Measurements from ENCODE around the gene TCERG1.

Gene TCERG1

DNA sequence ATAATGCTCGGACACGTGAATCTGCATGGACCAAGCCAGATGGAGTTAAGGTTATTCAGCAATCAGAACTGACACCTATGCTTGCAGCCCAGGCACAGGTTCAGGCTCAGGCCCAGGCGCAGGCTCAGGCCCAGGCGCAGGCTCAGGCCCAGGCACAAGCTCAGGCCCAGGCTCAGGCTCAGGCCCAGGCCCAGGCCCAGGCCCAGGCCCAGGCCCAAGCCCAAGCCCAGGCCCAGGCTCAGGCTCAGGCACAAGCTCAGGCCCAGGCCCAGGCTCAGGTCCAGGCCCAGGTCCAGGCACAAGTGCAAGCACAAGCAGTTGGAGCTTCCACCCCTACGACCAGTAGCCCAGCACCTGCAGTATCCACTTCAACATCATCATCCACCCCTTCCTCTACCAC is 11.8 kb downstream of the TCERG1 start:
- no peak overlapping the region for H3K27ac ChIP-seq (ENCODE audit: low read length)
- H3K9me3 ChIP-seq (ENCODE audit: control insufficient read depth in 1 of 2, low read length in 2 of 2) = no peaks in the 10 kb centered on the region
- H3K4me1 ChIP-seq (ENCODE audit: control insufficient read depth in 1 of 2, insufficient read depth in 2 of 2, low read length in 2 of 2) = no peaks in the 10 kb centered on the region
- no peaks in the 10 kb centered on the region for H3K27me3 ChIP-seq (ENCODE audit: low read depth, low read length)
- no peak overlapping the region for H3K4me3 ChIP-seq (ENCODE audit: low read depth in 1 of 2, low read length in 2 of 2)
- H3K36me3 ChIP-seq (ENCODE audit: control insufficient read depth in 1 of 2, insufficient read depth in 2 of 2, low read length in 2 of 2) = peaks cover 55 to 66% of the 10 kb centered on the region in 2 donors

DNA sequence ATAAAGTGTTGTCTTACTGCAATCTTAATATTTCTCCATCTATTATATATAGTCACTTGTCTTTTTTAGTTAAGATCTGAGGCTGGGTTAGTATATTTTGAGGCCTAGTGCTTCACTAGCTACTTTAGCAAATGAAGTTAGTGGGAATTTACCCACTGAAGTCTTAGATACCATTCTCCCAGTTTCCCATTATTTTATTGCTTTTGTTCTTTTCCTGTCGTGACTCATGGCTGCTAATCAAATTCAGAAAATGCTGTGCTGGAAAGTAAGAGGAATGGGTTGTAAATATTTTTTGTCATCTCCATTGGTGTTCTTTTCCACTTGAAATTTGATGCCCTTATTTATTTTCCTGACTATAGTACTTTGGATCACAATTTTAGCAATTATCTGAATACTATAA is 14.2 kb downstream of the TCERG1 start:
- H3K27me3 ChIP-seq (ENCODE audit: low read depth, low read length) = no peaks in the 10 kb centered on the region
- peaks cover 60 to 66% of the 10 kb centered on the region in 2 donors for H3K36me3 ChIP-seq (ENCODE audit: control insufficient read depth in 1 of 2, insufficient read depth in 2 of 2, low read length in 2 of 2)
- H3K4me1 ChIP-seq (ENCODE audit: control insufficient read depth in 1 of 2, insufficient read depth in 2 of 2, low read length in 2 of 2) = no peaks in the 10 kb centered on the region
- no peaks in the 10 kb centered on the region for H3K9me3 ChIP-seq (ENCODE audit: control insufficient read depth in 1 of 2, low read length in 2 of 2)
- no peak overlapping the region for H3K27ac ChIP-seq (ENCODE audit: low read length)
- no peak overlapping the region for H3K4me3 ChIP-seq (ENCODE audit: low read depth in 1 of 2, low read length in 2 of 2)

DNA sequence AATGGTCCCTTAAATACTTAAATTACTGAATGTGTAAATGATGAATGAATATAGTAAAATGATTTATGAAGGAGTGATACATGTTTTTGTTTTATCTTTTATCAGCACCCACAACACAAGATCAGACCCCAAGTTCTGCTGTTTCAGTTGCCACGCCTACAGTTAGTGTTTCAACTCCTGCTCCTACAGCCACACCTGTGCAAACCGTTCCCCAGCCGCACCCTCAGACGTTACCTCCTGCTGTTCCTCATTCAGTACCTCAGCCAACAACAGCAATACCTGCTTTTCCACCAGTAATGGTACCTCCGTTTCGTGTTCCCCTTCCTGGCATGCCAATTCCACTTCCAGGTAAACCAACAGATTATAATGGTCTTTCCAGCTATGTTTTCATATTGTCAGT is 16.3 kb downstream of the TCERG1 start:
- Histone ChIP-seq H3K9me3 (ENCODE audit: control insufficient read depth in 1 of 2, low read length in 2 of 2) (no peaks in the 10 kb centered on the region), H3K4me3 (ENCODE audit: low read depth in 1 of 2, low read length in 2 of 2) (no peak overlapping the region), H3K4me1 (ENCODE audit: control insufficient read depth in 1 of 2, insufficient read depth in 2 of 2, low read length in 2 of 2) (no peaks in the 10 kb centered on the region), H3K36me3 (ENCODE audit: control insufficient read depth in 1 of 2, insufficient read depth in 2 of 2, low read length in 2 of 2) (peaks cover 47 to 50% of the 10 kb centered on the region in 2 donors), H3K27me3 (ENCODE audit: low read depth, low read length) (no peaks in the 10 kb centered on the region), H3K27ac (ENCODE audit: low read length) (no peak overlapping the region)

DNA sequence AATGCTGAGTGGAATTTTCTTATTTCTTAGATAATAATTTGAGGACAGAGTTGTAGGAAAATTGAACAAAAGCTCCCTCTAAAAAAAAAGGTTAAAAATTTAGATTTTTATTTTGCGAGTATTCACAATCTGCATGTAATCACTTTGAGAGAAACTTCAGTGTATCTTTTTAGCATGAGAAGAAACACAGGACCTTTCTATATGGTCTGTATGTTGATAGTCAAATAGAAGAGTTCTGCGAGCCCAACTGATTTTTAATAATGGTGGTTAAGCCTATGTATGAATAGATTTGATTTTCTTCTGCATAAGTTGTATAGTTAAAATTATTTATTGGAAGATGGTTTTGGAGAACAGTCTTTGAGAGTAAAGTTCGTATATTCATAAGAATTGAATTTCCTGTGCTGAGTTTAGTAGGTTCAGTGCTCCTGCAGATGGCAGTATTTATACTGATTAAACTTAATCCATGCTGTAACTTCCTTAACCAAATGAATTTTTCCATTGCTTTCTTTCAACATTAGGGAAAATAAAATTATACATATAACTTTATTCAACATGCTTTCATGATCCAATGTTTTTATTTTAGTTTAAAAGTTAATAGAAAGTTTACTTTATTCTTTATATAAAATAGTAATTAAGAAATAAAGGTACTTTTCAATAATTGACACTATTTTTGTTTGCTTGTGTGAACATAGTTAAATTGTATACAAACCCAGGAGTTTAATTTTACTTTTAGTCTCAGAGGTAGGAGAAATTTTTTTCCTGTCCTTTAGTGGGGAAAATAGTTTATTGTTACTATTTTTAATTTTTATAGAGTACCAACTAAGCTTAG is 19.6 kb downstream of the TCERG1 start:
- Histone ChIP-seq H3K36me3 (ENCODE audit: control insufficient read depth in 1 of 2, insufficient read depth in 2 of 2, low read length in 2 of 2) (peaks cover 44 to 47% of the 10 kb centered on the region in 2 donors), H3K4me3 (ENCODE audit: low read depth in 1 of 2, low read length in 2 of 2) (no peak overlapping the region)

DNA sequence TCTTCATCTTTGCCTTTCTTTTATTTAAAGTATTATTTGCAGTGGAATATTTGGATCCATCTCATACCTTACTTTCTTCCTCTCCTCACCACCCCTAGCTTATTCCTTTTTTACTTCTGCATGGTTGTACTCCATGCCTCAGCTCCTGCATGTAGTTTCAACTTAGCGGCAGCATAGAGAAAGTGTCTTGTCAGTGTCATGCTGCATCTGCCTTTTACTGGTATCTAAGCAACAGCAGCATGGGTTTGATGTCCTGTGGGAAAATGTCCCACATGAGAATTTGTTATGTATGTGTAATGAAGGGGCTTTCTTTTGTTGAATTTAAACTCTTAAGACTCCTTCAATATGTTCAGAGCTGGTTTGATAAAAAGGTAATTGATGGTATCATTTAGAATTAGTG is 20.6 kb downstream of the TCERG1 start:
- Histone ChIP-seq H3K4me3 (ENCODE audit: low read depth in 1 of 2, low read length in 2 of 2) (no peak overlapping the region), H3K27ac (ENCODE audit: low read length) (no peak overlapping the region), H3K36me3 (ENCODE audit: control insufficient read depth in 1 of 2, insufficient read depth in 2 of 2, low read length in 2 of 2) (peaks cover 52 to 53% of the 10 kb centered on the region in 2 donors), H3K4me1 (ENCODE audit: control insufficient read depth in 1 of 2, insufficient read depth in 2 of 2, low read length in 2 of 2) (no peaks in the 10 kb centered on the region), H3K9me3 (ENCODE audit: control insufficient read depth in 1 of 2, low read length in 2 of 2) (no peaks in the 10 kb centered on the region), H3K27me3 (ENCODE audit: low read depth, low read length) (no peaks in the 10 kb centered on the region)

More for the DNA sequence above, 19.6 kb downstream of the TCERG1 start:
- Histone ChIP-seq H3K27me3 (ENCODE audit: low read depth, low read length) (no peaks in the 10 kb centered on the region), H3K9me3 (ENCODE audit: control insufficient read depth in 1 of 2, low read length in 2 of 2) (no peaks in the 10 kb centered on the region), H3K4me1 (ENCODE audit: control insufficient read depth in 1 of 2, insufficient read depth in 2 of 2, low read length in 2 of 2) (no peaks in the 10 kb centered on the region), H3K27ac (ENCODE audit: low read length) (no peak overlapping the region)

DNA sequence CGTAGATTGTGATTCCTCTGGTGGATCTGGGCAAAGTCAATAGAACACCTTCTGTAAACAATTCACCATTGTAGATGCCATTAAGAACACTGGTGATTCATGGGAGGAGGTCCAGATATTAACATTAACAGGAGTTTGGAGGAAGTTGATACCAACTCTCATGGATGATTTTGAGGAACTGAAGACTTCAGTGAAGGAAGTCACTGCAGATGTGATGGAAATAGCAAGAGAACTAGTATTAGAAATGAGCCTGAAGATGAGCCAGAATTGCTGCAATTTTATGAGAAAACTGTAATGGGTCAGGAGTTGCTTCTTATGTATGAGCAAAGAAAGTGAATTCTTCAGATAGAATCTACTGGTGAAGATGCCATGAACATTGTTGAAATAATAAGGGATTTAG is 26.9 kb downstream of the TCERG1 start:
- H3K36me3 ChIP-seq (ENCODE audit: control insufficient read depth in 1 of 2, insufficient read depth in 2 of 2, low read length in 2 of 2) = peaks cover 52 to 64% of the 10 kb centered on the region in 2 donors
- no peaks in the 10 kb centered on the region for H3K9me3 ChIP-seq (ENCODE audit: control insufficient read depth in 1 of 2, low read length in 2 of 2)
- H3K4me1 ChIP-seq (ENCODE audit: control insufficient read depth in 1 of 2, insufficient read depth in 2 of 2, low read length in 2 of 2) = no peaks in the 10 kb centered on the region
- H3K27me3 ChIP-seq (ENCODE audit: low read depth, low read length) = no peaks in the 10 kb centered on the region
- no peak overlapping the region for H3K4me3 ChIP-seq (ENCODE audit: low read depth in 1 of 2, low read length in 2 of 2)
- H3K27ac ChIP-seq (ENCODE audit: low read length) = no peak overlapping the region

DNA sequence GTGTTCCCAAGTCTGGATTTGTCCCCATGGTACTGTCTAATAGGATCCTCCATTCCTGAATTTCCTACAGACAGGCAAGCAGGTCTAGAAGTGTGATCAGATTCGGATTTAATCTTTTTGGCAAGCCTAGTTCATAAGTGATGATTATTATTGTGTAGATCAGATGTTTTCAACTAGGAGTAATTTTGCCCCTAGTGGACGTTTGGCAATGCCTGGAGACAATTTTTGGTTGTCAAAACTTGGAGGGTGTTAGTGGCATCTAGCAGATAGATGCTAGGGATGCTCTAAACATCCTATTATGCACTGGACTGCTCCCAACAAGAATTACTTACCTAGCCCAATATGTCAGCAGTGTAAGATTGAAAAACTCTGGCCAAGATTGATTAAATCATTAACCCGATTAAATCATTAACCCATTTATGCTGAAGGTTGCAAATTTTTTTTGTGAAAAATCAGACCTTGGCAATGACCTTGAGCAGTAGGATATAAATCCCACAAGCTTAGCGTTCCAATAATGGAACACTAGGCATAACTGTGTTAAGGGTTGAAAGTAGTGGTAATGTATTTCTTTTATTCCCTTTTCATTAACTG is 28.2 kb downstream of the TCERG1 start:
- Histone ChIP-seq H3K9me3 (ENCODE audit: control insufficient read depth in 1 of 2, low read length in 2 of 2) (no peaks in the 10 kb centered on the region), H3K36me3 (ENCODE audit: control insufficient read depth in 1 of 2, insufficient read depth in 2 of 2, low read length in 2 of 2) (peaks cover 49 to 68% of the 10 kb centered on the region in 2 donors)

DNA sequence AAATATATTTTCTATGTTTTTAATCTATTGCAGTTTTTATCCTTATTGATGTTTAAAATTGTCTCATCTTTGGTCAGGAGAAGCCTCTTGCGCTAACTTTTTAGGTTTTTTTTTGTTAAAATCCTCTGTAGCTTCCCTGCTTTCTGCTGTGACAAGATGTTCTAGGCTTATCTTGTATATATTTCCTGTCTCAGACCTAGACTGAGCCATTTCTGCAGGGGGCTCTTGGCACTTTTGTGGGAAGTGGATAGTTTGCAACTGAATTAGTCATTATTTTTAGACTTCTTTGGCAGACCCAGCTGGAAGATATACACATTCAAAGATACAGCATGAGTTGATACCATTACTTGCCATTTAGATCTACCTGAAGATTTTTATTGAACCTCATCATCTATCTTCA is 28.8 kb downstream of the TCERG1 start:
- no peaks in the 10 kb centered on the region for H3K4me1 ChIP-seq (ENCODE audit: control insufficient read depth in 1 of 2, insufficient read depth in 2 of 2, low read length in 2 of 2)
- H3K9me3 ChIP-seq (ENCODE audit: control insufficient read depth in 1 of 2, low read length in 2 of 2) = no peaks in the 10 kb centered on the region
- H3K4me3 ChIP-seq (ENCODE audit: low read depth in 1 of 2, low read length in 2 of 2) = no peak overlapping the region
- no peak overlapping the region for H3K27ac ChIP-seq (ENCODE audit: low read length)
- H3K27me3 ChIP-seq (ENCODE audit: low read depth, low read length) = no peaks in the 10 kb centered on the region
- peaks cover 47 to 66% of the 10 kb centered on the region in 2 donors for H3K36me3 ChIP-seq (ENCODE audit: control insufficient read depth in 1 of 2, insufficient read depth in 2 of 2, low read length in 2 of 2)

More for the DNA sequence above, 28.2 kb downstream of the TCERG1 start:
- Histone ChIP-seq H3K27ac (ENCODE audit: low read length) (no peak overlapping the region), H3K4me3 (ENCODE audit: low read depth in 1 of 2, low read length in 2 of 2) (no peak overlapping the region), H3K27me3 (ENCODE audit: low read depth, low read length) (no peaks in the 10 kb centered on the region), H3K4me1 (ENCODE audit: control insufficient read depth in 1 of 2, insufficient read depth in 2 of 2, low read length in 2 of 2) (no peaks in the 10 kb centered on the region)

DNA sequence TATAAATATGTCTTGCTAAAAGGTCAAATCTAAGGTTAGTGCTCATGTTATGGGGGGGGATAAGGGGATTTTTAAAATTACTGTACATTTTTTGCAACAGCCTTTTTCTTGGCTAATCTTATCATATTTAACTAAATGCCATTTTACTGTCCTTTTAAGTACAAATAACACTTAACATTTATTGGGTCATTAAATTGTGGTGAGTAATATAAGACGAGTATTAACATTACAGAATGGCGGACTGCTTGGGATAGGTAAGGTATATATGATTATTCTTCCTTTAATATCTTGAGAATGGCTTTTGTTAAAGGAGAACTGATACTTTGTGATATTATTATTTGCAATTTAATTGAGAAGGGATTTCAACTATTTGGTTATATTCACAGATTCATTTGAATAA is 35.6 kb downstream of the TCERG1 start:
- no peaks in the 10 kb centered on the region for H3K9me3 ChIP-seq (ENCODE audit: control insufficient read depth in 1 of 2, low read length in 2 of 2)
- peaks cover 36 to 56% of the 10 kb centered on the region in 2 donors for H3K36me3 ChIP-seq (ENCODE audit: control insufficient read depth in 1 of 2, insufficient read depth in 2 of 2, low read length in 2 of 2)
- H3K27me3 ChIP-seq (ENCODE audit: low read depth, low read length) = no peaks in the 10 kb centered on the region

DNA sequence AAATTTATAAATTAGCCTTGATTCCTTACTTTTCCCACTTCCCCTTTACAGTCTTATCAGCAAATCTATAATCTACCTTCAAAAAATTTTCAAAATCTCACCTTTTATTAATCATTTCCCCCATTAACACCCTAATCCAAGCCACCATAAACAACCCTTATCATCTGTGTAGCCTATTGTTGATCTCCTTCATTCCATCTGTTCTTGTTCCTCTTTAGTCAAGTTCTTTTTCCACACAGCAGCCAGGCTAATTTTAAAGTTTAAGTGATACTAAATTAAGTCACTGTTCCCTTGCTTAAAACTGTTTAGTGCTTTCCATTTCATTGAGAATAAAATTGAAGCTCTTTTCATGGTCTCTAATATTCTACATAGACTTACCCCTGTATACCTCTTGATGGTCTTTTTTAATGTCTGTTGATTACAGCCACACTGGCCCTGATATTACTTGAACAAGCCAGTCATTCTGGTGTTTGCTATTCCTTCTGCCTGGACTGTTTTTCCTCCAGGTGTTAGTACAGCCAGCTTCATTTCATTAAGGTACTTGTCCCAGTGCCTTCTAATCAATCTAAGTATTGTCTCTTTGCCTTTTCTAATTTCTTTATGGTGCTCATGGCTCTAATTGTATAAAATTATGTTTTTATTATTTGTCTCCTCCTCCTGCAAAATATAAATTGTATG is 37.7 kb downstream of the TCERG1 start:
- H3K4me3 ChIP-seq (ENCODE audit: low read depth in 1 of 2, low read length in 2 of 2) = no peak overlapping the region
- H3K9me3 ChIP-seq (ENCODE audit: control insufficient read depth in 1 of 2, low read length in 2 of 2) = no peaks in the 10 kb centered on the region
- H3K4me1 ChIP-seq (ENCODE audit: control insufficient read depth in 1 of 2, insufficient read depth in 2 of 2, low read length in 2 of 2) = peaks cover 0 to 1% of the 10 kb centered on the region in 2 donors
- H3K27me3 ChIP-seq (ENCODE audit: low read depth, low read length) = no peaks in the 10 kb centered on the region
- H3K27ac ChIP-seq (ENCODE audit: low read length) = no peak overlapping the region
- peaks cover 35 to 51% of the 10 kb centered on the region in 2 donors for H3K36me3 ChIP-seq (ENCODE audit: control insufficient read depth in 1 of 2, insufficient read depth in 2 of 2, low read length in 2 of 2)

More for the DNA sequence above, 35.6 kb downstream of the TCERG1 start:
- Histone ChIP-seq H3K27ac (ENCODE audit: low read length) (no peak overlapping the region), H3K4me1 (ENCODE audit: control insufficient read depth in 1 of 2, insufficient read depth in 2 of 2, low read length in 2 of 2) (no peaks in the 10 kb centered on the region), H3K4me3 (ENCODE audit: low read depth in 1 of 2, low read length in 2 of 2) (no peak overlapping the region)

DNA sequence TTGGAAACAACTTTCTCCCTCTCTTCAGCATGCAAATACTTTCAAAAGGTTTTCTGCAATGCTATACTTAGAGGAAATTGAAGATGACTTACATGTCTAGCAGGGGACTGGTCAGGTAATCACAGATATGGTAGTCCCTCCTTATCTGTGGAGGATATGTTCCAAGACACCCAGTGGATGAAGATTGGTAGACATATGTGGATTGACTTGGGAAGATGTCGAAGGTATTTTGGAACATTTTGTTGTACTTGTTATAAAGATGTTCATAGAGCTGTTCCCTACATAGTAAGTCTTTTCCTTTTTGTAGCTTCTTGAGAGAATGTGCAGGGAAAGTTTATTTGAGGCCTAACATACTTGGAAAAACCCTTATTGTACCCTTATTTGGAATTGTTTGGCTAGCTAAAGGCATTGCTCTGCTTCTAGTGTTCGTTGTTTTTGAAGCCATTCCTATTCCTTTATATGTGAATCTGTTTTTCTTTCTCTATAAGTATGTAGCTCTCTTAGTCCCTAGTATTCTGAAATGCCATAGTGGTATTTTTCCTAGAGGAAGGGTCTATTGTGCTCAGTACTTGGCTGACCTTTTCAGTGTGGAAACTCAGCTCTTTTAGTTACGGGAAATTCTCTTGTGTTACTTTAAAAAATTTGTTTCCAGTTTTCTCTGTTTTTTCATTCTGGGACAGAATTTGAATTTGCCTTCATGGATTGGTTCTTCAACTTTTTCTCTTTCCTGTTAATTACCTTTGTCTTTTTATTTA is 43.1 kb downstream of the TCERG1 start:
- Histone ChIP-seq H3K36me3 (ENCODE audit: control insufficient read depth in 1 of 2, insufficient read depth in 2 of 2, low read length in 2 of 2) (peaks cover 5 to 20% of the 10 kb centered on the region in 2 donors), H3K4me3 (ENCODE audit: low read depth in 1 of 2, low read length in 2 of 2) (no peak overlapping the region), H3K4me1 (ENCODE audit: control insufficient read depth in 1 of 2, insufficient read depth in 2 of 2, low read length in 2 of 2) (peaks cover 0 to 11% of the 10 kb centered on the region in 2 donors), H3K27ac (ENCODE audit: low read length) (no peak overlapping the region), H3K9me3 (ENCODE audit: control insufficient read depth in 1 of 2, low read length in 2 of 2) (no peaks in the 10 kb centered on the region), H3K27me3 (ENCODE audit: low read depth, low read length) (no peaks in the 10 kb centered on the region)
